HepG2 (cell line): ENCODE measurements around the gene MIEF1. TPM values are rescaled to one million over a fixed set of nuclear protein-coding genes. Genes with fewer than 3 reads are reported as not detected.

Source experiments
- BORCS8-MEF2B ChIP-seq: sonication (generic); formaldehyde crosslinking; IDR thresholded peaks from 2 replicates; pipeline ENCODE4 v1.8.0; 2022; ENCODE audit warnings: mild to moderate bottlenecking, missing genetic modification reagents
- CENPT ChIP-seq: sonication (generic); formaldehyde crosslinking; IDR thresholded peaks from 2 replicates; pipeline ENCODE4 v1.8.0; 2022; ENCODE audit warnings: low read depth, mild to moderate bottlenecking, moderate library complexity, missing genetic modification reagents
- CHCHD3 ChIP-seq: sonication (generic); formaldehyde crosslinking; IDR thresholded peaks from 2 replicates; pipeline ENCODE4 v1.8.0; 2022; ENCODE audit warnings: mild to moderate bottlenecking, missing genetic modification reagents, moderate library complexity
- ELF4 ChIP-seq: sonication (generic); formaldehyde crosslinking; IDR thresholded peaks from 2 replicates; pipeline ENCODE4 v1.5.0; 2020; ENCODE audit warnings: missing genetic modification reagents, mild to moderate bottlenecking, moderate library complexity, borderline replicate concordance
- HNRNPLL ChIP-seq: fragments of 200-400 bp; formaldehyde crosslinking; IDR thresholded peaks from 2 replicates; pipeline ENCODE4 v1.6.1; 2017; ENCODE audit warnings: mild to moderate bottlenecking, low read depth, low read length; ENCODE audit not compliant: poor library complexity, severe bottlenecking
- NR2F2 ChIP-seq: IDR thresholded peaks from 2 replicates; pipeline ENCODE4 v1.6.1; 2012; ENCODE audit warnings: low read depth, inconsistent platforms, borderline replicate concordance
- RBM22 ChIP-seq: fragments of 200-400 bp; formaldehyde crosslinking; optimal IDR thresholded peaks from 2 replicates; pipeline ENCODE3; 2017; ENCODE audit warnings: mild to moderate bottlenecking, low read length, moderate library complexity
- SMAD1 ChIP-seq: sonication (generic); formaldehyde crosslinking; IDR thresholded peaks from 2 replicates; pipeline ENCODE4 v1.4.0; 2020; ENCODE audit warnings: missing genetic modification reagents, low read depth, mild to moderate bottlenecking, borderline replicate concordance
- SNRNP70 ChIP-seq: fragments of 200-400 bp; formaldehyde crosslinking; IDR thresholded peaks from 2 replicates; pipeline ENCODE4 v1.6.1; 2017; ENCODE audit warnings: mild to moderate bottlenecking, low read depth, low read length, moderate library complexity
- XRCC5 ChIP-seq: fragments of 200-400 bp; formaldehyde crosslinking; optimal IDR thresholded peaks from 2 replicates; pipeline ENCODE3; 2017; ENCODE audit warnings: mild to moderate bottlenecking, low read length
- ZBTB3 ChIP-seq: sonication (generic); formaldehyde crosslinking; IDR thresholded peaks from 2 replicates; pipeline ENCODE4 v1.4.0; 2020; ENCODE audit warnings: low read depth, mild to moderate bottlenecking, moderate library complexity, missing genetic modification reagents, borderline replicate concordance
- ZC3H13 ChIP-seq: sonication (generic); formaldehyde crosslinking; IDR thresholded peaks from 2 replicates; pipeline ENCODE4 v1.8.1; 2023; ENCODE audit warnings: mild to moderate bottlenecking, missing genetic modification reagents, moderate library complexity
- ZFX ChIP-seq: sonication (generic); formaldehyde crosslinking; IDR thresholded peaks from 2 replicates; pipeline ENCODE4 v1.4.0; 2020; ENCODE audit warnings: mild to moderate bottlenecking, low read depth, missing genetic modification reagents, moderate library complexity
- ZNF572 ChIP-seq: sonication (generic); formaldehyde crosslinking; IDR thresholded peaks from 2 replicates; pipeline ENCODE4 v1.5.1; 2020; ENCODE audit warnings: mild to moderate bottlenecking, missing genetic modification reagents
- ZNF768 ChIP-seq: sonication (generic); formaldehyde crosslinking; IDR thresholded peaks from 2 replicates; pipeline ENCODE4 v1.4.0; 2020; ENCODE audit warnings: missing genetic modification reagents
- polyA plus RNA-seq, 8 experiments: library from polyadenylated mRNA; depleted of rRNA in 3 of 8; stranded (reverse) in 7 of 8; unstranded in 1 of 8; fragments of >200 nt; fragmentation: Illumina TruSeq in 4 of 8; extraction: Trizol in 4 of 8; gene quantifications; 2 replicates each; pipeline versions ENCODE4 v1.2.1 to v1.2.3, GENCODE V29; 2011 to 2016; ENCODE audit warnings: low read depth in 4 of 8, missing spikeins in 1 of 8, mixed read lengths in 1 of 8; ENCODE audit not compliant: insufficient read depth in 1 of 8
- total RNA-seq, 5 experiments: library from RNA; depleted of rRNA; stranded (reverse); fragments of >200 nt; fragmentation: Illumina TruSeq; extraction: Trizol; gene quantifications; 2 replicates each; pipeline ENCODE4 v1.2.3, GENCODE V29; 2016; ENCODE audit warnings: low read depth in 1 of 5
- TF ChIP-seq, protein P1 (sequence below): sonication (generic); formaldehyde crosslinking; IDR thresholded peaks from 2 replicates; pipeline ENCODE4 v1.4.0; 2020; ENCODE audit warnings: low read depth, mild to moderate bottlenecking, missing genetic modification reagents
- TF ChIP-seq, protein P2 (sequence below), 2 experiments: sonication (generic) in 1 of 2; formaldehyde crosslinking in 1 of 2; IDR thresholded peaks; 2 replicates each; pipeline versions ENCODE4 v1.4.0 to v1.6.1; 2018 to 2020; ENCODE audit warnings: missing genetic modification reagents in 2 of 2, borderline replicate concordance in 1 of 2, low read depth in 1 of 2, mild to moderate bottlenecking in 1 of 2, missing biosample characterization in 1 of 2
- TF ChIP-seq, protein P3 (sequence below): IDR thresholded peaks from 2 replicates; pipeline ENCODE4 v1.6.1; 2016; ENCODE audit warnings: control low read depth
- TF ChIP-seq, protein P4 (sequence below): sonication (generic); formaldehyde crosslinking; IDR thresholded peaks from 2 replicates; pipeline ENCODE4 v1.8.0; 2022; ENCODE audit warnings: missing genetic modification reagents, low read depth, mild to moderate bottlenecking, borderline replicate concordance

MIEF1 gene
- total and polyA plus RNA-seq, 2 of the 13 experiments (the other 11 are each of a cell fraction or from before 2014, with no cell fraction given), result 21.7 to 34.8 TPM

DNA sequence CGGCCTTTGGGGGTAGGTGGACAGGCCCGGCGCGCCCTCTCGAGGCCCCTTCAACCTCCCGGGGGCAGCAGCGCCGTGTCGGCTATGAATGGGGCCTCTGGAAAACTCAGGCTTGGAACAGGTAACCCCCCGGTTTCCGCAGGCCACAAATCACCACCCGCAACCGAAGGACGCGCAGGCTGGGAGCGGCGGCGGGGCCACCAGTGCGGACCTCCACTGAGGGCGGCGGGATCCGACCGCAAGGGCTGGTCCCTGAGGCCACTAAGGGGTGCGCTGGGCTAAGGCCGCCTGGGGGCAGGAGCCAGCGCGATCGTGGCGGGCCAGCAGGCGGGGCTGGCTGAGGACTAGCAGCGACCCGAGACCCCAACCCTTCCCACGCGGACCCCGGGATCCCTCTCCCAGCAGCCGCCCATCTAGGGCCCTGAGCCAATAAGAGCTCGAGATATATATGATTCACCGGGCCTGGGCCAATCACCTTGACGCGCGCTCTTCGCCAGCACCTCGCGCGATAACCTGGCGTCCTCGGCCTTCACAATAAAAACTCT lies 17.7 kb downstream of the MIEF1 start (continued):
- TF ChIP-seq, protein P1, sequence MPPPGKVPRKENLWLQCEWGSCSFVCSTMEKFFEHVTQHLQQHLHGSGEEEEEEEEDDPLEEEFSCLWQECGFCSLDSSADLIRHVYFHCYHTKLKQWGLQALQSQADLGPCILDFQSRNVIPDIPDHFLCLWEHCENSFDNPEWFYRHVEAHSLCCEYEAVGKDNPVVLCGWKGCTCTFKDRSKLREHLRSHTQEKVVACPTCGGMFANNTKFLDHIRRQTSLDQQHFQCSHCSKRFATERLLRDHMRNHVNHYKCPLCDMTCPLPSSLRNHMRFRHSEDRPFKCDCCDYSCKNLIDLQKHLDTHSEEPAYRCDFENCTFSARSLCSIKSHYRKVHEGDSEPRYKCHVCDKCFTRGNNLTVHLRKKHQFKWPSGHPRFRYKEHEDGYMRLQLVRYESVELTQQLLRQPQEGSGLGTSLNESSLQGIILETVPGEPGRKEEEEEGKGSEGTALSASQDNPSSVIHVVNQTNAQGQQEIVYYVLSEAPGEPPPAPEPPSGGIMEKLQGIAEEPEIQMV, result peak; percentile 27; the same call in 1 of the 2 replicates
- TF ChIP-seq CENPT (no peak; the same call in 1 of the 2 replicates), SNRNP70 (no peak), ZNF572 (CRISPR knock-in tag) (0 out of 2 replicates have a peak, but pooled peaks have one; percentile 39), ZC3H13 (CRISPR knock-in tag) (peak; percentile 17; the same call in 1 of the 2 replicates), SMAD1 (no peak), ZFX (CRISPR knock-in tag) (peak; percentile 92), HNRNPLL (peak; percentile 57), RBM22 (peak; percentile 67), ZNF768 (CRISPR knock-in tag) (peak; percentile 65; the same call in 1 of the 2 replicates), BORCS8-MEF2B (CRISPR knock-in tag) (peak; percentile 52; the same call in 1 of the 2 replicates), ZBTB3 (0 out of 2 replicates have a peak, but pooled peaks have one; percentile 7), CHCHD3 (0 out of 2 replicates have a peak, but pooled peaks have one; percentile 58), ELF4 (CRISPR knock-in tag) (peak; percentile 5; the same call in 1 of the 2 replicates), NR2F2 (0 out of 2 replicates have a peak, but pooled peaks have one; percentile 22), XRCC5 (peak; percentile 59)
- TF ChIP-seq, protein P2, sequence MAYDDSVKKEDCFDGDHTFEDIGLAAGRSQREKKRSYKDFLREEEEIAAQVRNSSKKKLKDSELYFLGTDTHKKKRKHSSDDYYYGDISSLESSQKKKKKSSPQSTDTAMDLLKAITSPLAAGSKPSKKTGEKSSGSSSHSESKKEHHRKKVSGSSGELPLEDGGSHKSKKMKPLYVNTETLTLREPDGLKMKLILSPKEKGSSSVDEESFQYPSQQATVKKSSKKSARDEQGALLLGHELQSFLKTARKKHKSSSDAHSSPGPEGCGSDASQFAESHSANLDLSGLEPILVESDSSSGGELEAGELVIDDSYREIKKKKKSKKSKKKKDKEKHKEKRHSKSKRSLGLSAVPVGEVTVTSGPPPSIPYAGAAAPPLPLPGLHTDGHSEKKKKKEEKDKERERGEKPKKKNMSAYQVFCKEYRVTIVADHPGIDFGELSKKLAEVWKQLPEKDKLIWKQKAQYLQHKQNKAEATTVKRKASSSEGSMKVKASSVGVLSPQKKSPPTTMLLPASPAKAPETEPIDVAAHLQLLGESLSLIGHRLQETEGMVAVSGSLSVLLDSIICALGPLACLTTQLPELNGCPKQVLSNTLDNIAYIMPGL (CRISPR knock-in tag; IDR thresholded peaks at IDR 0.05; ENCODE audit: borderline replicate concordance in 1 of 2, low read depth in 1 of 2), result peak in 1 of 2 experiments; percentile 82; a peak in 2 of 4 replicates
- TF ChIP-seq, protein P3, sequence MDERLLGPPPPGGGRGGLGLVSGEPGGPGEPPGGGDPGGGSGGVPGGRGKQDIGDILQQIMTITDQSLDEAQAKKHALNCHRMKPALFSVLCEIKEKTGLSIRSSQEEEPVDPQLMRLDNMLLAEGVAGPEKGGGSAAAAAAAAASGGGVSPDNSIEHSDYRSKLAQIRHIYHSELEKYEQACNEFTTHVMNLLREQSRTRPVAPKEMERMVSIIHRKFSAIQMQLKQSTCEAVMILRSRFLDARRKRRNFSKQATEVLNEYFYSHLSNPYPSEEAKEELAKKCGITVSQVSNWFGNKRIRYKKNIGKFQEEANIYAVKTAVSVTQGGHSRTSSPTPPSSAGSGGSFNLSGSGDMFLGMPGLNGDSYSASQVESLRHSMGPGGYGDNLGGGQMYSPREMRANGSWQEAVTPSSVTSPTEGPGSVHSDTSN (CRISPR knock-in tag), result 0 out of 2 replicates have a peak, but pooled peaks have one; percentile 33
- TF ChIP-seq, protein P4, sequence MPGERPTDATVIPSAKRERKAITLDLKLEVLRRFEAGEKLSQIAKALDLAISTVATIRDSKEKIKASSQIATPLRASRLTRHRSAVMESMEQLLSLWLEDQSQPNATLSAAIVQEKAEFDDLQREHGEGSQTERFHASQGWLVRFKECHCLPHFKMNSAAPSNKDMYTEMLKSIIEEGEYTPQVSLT (CRISPR knock-in tag), result 0 out of 2 replicates have a peak, but pooled peaks have one; percentile 4
